ENCODE measurements around the gene COLEC12.

The COLEC12 gene

GRCh38 chr18:505483-506122, 5.1 kb upstream of the COLEC12 start:
- DNase-seq, result no peak

- no peak for DNase-seq
These were observed 859 bp upstream of the COLEC12 start for GRCh38 chr18:501406-501714.

GRCh38 chr18:499776-500631, 497 bp downstream of the COLEC12 start:
- no peak for DNase-seq

GRCh38 chr18:498931-499775, 1.3 kb downstream of the COLEC12 start:
- no peak for DNase-seq

GRCh38 chr18:497688-498087, 2.8 kb downstream of the COLEC12 start:
- no peak for DNase-seq

GRCh38 chr18:495452-495851, 5.0 kb downstream of the COLEC12 start:
- no peak for DNase-seq

- no peak for DNase-seq
These were observed 5.5 kb downstream of the COLEC12 start for GRCh38 chr18:495017-495416.

- DNase-seq, result no peak
These were observed 6.2 kb downstream of the COLEC12 start for GRCh38 chr18:493986-494983.

GRCh38 chr18:492451-492850, 8.1 kb downstream of the COLEC12 start:
- no peak for DNase-seq

- DNase-seq, result no peak
These were observed 9.9 kb downstream of the COLEC12 start for GRCh38 chr18:490624-491023.

- no peak for DNase-seq
These were observed 10.5 kb downstream of the COLEC12 start for GRCh38 chr18:490024-490366.

GRCh38 chr18:489244-490023, 11.1 kb downstream of the COLEC12 start:
- DNase-seq, result no peak

GRCh38 chr18:486929-487740, 13.4 kb downstream of the COLEC12 start:
- DNase-seq, result no peak

- DNase-seq, result no peak
These were observed 15.6 kb downstream of the COLEC12 start for GRCh38 chr18:484749-485464.

- no peak for DNase-seq
These were observed 21.8 kb downstream of the COLEC12 start for GRCh38 chr18:478681-479080.

GRCh38 chr18:477565-477964, 22.9 kb downstream of the COLEC12 start:
- peak; percentile 5 for DNase-seq

- no peak for DNase-seq
These were observed 24.2 kb downstream of the COLEC12 start for GRCh38 chr18:476251-476664.

- DNase-seq, result no peak
These were observed 25.1 kb downstream of the COLEC12 start for GRCh38 chr18:475202-476031.

GRCh38 chr18:474416-474815, 26.1 kb downstream of the COLEC12 start:
- DNase-seq, result no peak

Data from CD4-positive, alpha-beta T cell treated with Interleukin-17A for 4 hours (primary cell).